Inflammatory macrophage treated with lipopolysaccharide for 4 hours (primary cell): ENCODE results near the gene CPNE1.

ENCODE experiments used
- DNase-seq: peaks from one replicate; pipeline ENCODE4 v3.0.0-alpha.2; 2020

The CPNE1 gene

DNA sequence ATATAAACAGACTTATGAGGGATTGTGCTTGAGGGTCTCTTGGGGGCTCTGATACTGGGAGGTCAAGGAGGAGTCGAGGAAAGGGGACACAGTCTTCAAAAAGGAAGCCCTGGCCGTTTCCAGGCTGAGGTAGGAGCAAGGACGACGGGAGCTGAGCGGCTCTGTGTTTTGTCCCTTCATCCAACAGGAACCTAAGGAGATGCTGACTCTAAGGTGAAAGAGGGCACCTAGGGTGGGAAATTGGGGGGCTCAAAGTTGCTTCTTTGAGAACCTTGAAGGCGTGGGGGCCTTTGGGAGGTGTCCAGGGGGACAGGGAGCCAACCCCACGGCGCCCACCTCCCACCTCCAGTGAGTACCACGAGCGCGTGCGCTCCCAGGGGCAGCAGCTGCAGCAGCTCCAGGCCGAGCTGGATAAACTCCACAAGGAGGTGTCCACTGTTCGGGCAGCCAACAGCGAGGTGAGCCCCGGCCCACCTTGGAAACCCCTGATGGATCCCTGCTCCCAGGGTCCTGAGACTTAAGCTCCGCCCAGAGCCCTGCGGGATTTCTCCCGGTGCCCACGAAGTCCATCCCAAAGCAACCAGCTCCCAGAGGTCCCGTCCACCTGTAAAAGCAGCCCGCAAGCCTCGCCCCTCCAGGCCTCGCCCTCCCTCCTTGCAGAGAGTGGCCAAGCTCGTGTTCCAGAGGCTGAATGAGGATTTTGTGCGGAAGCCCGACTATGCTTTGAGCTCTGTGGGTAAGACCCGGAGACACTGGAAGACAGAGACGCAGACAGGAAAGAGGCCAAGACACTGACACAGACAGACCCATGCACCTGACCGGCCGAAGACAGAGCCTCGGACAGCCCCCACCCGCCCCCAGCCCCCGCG lies 46.2 kb downstream of the CPNE1 start:
- DNase-seq = no peak

DNA sequence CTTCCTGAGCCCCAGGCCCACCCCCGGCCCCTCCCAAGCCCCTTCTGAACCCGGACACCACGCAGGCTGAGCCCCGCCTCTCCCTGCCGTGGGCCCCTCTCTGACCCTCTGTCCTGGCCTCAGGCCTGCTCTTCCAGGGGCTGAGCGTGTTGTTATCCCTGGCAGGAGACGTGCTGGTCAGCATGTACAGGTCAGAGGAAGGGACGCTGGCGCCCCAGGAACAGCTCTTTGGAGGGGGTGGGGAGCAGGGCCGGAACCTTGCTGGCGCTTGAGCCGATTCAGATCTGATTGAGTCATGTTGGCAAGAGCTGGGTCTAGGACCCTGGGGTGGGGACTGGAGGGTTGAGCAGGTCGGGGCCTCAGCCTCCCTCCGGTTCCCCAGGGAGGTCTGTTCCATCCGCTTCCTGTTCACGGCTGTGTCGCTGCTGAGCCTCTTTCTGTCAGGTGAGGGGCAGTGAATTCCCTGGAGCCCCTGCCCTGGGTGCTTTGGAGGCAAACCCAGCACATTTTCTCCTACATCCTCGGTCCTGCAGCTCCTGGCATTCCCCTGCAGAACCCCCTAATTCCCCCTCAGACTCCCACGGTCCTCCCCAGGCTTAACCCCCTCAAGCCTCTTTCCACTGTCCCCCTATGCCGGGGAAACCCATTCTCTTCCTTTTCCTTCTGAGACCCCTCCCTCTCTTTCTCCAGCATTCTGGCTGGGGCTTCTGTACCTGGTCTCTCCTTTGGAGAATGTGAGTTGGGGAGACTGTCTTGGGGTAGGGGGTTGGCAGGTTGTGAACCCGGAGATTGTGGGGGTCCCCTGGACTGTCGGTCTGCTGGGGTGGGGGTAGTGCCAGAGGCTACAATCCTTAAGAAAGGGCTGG lies 47.1 kb downstream of the CPNE1 start:
- DNase-seq = no peak

DNA sequence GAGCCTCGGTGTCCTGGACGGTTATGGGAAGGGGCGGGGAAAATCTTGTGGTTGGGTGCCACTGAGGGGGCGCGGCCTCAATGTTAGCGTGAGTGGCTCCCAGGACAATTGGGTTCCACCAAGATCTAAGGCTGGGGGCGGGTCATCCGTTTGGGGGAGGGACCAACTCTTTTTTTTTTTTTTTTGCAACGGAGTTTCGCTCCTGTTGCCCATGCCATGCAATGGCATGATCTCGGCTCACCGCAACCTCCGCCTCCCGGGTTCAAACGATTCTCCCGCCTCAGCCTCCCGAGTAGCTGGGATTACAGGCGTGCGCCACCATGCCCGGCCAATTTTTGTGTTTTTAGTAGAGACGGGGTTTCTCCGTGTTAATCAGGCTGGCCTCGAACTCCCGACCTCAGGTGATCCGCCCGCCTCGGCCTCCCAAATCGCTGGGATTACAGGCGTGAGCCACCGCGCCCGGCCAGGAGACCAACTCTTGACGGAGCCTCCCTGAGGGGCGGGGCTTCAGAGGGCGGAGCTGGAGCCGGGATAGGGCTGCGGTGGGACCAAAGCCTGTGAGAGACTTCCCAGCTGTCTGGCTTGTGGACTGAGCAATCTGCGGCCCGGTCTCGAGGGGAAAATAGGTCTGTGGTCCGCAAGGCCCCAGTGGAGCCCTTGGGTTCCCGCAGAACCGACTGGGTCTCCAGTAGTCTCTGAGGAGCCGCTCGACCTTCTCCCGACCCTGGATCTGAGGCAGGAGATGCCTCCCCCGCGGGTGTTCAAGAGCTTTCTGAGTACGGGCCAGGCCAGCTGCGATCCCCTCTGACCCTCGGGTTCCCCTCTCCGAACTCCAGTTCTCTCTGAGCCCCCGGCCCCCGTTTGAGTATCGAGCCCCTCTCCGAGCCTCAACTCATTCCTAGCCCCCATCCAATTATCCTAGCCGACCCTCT lies 48.0 kb downstream of the CPNE1 start:
- peak; percentile 78 for DNase-seq

DNA sequence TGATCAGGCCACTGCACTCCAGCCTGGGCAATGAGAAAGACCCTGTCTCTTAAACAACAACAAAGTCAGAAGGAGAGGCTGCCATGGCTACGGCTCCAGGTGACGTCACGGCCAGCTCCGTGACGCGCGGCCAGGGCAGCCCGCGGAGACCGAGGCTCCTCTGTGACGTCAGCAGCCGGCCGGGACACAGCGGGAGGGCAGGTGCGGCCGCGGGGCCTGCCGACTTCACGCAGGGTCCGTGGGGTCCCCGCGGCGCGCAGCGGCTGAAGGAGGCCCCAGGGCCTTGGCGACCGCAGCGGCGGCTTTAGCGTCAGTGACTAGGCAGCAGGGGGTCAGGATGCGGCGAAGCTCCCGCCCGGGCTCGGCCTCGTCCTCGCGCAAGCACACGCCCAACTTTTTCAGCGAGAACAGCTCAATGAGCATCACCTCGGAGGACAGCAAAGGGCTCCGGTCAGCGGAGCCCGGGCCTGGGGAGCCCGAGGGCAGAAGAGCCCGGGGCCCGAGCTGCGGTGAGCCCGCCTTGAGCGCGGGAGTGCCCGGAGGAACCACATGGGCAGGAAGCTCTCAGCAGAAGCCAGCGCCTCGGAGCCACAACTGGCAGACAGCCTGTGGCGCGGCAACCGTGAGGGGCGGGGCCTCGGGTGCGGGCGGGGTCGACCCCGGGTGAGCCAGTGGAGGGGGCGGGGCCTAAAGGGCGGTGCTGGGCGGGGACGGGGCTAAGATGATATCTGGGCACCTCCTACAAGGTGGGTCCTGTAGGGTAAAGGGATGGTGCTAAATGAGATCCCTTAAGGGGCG lies 48.8 kb downstream of the CPNE1 start, which contains the start of gene SPAG4:
SPAG4 (plus strand) TSS at position 163 of the 798 bp plus-strand sequence; CDS start at position 338, 175 bp downstream.
- peak; percentile 100 for DNase-seq

DNA sequence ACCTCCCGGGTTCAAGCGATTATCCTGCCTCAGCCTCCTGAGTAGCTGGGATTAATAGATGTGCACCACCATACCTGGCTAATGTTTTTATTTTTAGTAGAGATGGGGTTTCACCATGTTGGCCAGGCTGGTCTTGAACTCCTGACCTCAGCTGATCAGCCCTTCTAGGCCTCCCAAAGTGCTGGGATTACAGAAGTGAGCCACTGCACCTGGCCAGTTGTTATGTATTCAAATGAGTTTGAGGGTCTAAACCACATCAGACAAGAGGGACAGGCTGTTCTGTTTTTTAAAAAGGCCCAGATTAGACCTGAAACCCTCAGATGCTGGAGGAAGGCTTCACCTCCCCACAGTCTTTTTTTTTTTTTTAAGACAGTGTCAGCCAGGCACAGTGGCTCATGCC lies 53.2 kb downstream of the CPNE1 start:
- DNase-seq = no peak

DNA sequence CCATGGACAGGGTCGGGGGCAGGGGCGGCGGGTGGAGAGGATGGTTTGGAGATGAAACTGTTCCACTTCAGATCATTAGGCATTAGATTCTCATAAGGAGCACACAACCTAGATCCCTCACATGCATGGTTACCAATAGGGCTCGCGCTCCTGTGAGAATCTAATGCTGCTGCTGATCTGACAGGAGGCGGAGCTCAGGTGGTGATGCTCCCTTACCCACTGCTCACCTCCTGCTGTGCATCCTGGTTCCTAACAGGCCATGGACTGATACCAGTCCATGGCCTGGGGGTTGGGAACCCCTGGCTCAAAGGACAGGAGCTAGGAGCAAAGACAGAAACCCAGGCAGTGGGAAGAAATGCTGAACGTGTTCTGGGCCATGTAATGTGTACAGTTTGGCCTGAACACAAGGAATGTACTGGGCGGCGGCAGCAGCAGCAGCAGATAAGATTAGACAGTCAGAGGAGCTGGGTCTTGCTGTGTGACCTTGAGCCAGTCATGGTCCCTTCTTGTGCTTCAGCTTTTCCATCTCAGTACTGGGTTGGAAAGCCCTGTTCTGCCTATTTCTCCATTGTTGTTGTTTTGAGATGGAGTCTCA lies 53.8 kb downstream of the CPNE1 start:
- DNase-seq = no peak

DNA sequence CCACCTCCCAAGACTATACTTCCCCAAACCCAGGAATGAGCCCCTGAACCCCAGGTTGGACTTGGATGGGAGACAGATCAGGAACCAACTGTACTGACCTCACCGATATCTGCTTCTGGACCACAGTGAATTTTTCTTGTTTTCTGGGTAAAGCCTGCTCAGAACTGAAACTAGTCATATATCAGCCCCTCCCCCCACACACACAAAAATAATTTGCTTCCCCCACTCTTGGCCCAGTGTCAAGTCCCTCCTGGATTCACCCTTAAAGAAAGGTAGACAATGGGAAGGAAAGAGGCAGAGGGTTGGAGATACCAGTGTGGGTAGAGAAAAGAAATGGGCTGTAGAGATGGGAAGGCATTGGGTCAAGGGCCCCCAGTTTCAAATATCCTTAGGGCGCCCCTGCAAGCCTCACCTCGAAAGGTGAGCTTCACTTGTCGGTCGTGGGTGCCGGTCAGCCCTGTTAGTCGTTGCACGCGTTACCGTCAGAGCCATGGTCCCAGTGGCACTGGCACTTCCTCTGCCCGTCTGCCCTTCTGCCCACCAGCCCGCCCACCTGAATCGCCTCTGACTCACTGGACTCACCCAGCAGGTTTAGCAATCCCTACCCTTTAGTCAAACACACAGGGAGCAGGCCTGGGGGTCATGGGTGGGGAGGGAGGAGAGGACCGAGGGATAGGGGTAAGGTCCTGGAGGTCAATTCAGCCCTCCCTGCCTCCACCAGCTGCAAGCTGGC lies 57.5 kb downstream of the CPNE1 start:
- DNase-seq = peak; percentile 63

DNA sequence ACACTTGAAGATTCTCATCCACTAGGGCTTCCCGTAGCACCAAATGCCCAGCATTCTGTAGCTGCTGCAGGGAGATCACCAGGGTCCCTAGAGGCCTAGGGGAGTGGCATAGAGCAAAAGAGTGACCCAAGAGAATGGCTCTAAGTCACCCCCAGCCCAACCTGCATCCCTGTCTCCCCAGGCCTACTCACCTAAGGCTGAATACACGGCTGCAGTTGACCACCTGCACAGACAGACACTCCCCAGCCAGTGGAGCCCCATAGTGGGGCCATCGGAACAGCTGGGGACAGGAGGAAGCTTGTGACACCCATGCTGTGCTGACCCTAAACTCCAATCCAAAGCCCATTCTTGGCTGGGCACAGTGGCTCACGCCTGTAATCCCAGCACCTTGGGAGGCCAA lies 58.6 kb downstream of the CPNE1 start:
- DNase-seq = no peak

DNA sequence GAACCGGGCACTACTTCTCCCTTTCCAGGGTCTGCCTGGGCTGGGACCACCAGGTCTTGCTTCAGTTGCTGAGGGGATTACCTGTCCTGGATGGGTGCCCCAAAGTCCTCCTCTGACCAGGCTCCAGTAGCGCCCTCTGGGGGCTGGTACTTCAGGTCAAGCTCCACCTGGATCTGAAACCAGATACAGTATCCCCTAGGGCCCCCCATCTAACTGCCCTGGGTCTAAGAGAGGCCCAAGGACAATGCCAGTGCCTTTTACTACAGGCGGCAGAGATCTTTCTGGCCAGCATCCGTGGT lies 60.3 kb downstream of the CPNE1 start:
- peak; percentile 19 for DNase-seq

DNA sequence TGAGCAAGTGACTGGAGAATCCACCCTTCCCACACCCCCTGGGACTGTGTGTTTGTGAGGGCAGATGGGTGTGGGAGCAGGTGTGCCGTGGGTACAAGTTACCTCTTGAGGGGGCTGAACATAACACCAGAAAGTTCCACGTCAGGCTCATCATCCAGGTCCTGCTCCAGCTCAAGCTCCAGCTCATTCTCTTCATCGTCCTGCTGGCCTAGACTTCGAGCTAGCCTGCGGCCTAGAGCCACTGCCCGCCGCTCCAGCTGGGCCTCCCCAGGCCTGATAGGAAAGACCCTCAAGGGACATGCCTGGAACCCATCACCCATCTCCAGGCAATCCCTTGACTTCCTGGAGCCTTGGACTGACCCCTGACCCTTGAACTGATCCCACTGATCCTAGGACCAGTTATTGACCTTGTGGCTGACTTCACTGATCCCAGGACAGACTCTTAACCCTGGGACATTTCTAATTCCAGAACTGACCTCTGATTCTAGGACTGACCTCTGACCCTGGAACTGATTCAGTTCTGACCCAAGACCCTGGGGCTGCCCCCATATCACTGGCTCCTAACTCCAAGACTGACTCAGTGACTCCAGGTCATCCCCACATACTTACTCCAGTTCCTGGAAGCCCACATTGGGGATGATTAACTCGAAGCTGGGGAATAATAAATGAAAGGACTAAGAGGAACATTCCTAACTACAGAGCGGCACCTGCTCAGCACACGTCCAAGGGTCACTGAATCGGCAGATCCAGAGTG lies 60.8 kb downstream of the CPNE1 start:
- no peak for DNase-seq

DNA sequence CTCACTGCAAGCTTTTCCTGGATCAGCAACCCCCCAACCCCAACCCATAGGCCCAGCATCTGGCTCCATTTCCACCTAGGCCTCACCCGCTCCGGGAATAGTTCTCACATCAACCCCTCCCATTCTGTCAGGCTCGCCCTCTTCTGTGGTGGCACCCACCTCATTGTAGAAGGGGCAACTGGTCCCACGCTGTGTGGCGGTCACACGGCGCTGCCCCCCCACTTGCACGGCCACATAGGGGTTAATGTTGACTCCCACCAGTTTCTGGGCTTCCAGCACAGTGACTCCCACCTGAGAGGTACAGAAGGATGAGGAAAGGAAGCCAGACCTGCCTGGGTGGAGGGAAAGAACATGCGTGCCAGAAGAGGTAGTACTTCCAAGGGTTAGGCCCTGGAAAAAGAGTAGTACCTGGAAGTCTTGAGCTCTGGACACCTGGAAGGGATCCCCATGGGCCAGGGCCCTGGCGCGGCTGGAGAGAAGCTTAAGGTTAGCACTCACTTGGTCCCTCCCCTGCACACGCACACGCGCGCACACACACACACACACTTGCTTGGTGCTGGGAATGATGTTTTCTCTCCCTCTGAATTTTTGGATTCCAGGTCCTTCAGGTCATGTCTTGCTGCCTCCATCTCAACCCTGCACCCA lies 61.7 kb downstream of the CPNE1 start:
- DNase-seq = no peak

DNA sequence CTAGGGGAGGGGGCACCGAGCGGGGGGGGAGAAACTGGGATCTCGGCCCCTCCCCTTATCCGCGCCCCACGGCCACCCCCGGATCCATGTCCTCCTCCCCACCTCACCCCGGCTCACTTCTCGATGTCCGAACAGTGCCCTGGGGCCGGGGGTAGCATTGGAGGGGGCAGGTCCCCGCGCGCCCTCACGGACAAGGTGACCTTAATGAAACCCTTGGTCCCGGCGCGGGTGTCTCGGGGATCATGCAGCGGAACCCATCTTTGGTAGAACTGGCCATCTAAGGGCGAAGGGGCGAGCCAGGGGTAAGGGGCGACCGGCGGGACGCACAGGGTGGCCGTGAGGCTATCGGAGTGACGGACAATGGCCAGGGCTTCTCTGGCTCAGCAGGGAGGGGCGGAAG lies 62.7 kb downstream of the CPNE1 start:
- no peak for DNase-seq

DNA sequence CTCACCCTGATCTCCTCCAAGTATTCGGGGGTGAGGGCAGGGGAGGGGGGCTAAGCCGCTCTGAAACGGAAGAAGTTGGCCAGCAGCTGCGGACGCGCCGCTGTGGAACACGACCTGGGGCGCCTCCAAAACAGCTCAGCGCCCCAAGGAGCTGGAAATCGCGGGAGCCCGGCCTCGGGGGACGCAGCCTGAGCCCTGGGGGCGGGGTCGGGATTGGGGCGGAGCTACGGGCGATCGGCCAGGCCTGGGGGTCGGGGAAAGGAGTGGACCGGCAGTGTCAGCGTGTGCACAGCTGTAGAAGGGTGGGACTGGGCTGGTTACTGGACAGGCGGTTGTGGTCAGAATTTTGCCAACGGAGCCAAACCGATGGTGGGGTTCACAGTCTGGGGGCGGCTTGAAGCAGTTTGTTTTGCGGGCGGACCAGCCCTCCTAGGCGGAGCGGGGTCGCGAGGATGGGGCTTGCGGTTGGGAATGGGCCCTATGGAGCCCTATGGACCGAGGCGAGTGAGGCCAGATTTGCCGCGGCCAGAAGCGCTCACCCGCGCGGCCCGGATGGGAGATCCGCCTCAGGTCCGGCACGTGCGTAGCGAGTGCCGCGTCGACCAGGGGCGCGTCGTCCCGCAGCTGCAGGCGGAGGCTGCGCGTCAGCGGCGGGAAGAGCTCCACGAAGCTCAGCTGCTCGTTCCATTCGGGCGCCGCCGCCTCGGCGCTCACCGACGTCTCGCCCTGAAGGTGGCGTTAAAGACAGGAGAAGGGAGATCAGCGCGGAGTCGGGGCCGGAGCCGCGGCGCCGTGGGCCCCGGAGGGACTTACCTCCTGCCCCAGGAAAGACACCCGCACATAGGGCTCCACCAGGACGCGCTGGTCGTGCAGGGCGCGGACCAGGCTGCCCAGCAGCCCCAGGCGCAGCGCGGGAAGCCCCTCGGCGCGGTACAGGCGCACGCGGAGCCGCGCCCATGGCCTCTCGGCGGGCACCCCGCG lies 63.4 kb downstream of the CPNE1 start:
- peak; percentile 75 for DNase-seq

DNA sequence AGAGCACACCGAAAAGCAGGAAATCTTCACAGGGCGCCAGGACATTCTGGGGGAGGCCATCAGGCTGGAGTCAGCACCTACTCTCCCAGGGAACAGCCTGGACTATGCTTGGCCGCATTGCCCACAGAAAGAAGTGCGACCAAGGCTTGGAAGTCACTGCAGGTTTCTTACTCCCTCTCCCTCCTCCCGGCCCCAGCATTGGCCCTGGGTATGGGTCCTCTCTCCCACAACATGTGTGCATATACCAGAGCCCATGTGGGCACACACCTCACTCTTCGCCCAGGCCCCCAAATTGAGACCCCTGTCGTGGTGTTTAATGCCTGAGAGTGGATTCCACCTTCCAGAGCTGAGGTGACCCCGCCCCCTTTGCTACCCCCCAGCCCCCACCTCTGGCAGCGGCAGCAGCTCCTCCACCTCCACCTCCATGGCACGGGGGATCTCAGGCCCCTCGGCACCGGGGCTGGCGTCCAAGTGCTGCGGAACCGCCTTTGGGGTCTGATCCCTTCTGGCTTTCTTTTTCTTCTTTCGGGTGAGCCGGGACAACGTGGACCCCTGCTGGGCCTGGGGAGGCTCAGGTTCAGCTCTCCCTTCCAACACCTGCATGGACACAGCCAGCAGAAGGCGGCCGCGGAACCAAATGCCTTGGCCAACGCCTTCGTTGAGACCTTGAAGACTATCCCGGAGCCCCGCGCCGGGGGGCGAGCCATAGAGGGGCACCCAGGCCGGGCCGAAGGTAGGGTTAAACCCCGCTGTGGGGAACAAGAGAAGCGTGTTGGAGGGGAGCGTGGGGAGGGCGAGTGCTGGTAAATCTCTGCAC lies 64.3 kb downstream of the CPNE1 start:
- DNase-seq = no peak

DNA sequence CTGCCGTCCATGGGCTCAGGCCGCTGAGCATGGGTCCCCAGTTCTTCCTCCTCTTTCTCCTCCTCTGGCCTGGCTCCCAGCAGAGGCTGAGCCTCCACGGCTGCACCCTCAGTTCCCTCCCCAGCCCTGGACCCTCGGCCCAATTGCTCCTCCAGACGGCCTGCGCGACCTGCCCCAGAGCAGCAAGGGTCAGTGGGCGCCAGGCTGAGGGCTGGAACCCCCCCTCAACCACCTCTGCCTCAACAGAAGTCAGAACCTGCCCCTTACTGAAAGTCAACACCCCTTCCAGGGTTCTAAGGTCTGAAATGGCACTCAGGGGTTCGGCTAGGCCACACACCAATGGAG lies 65.0 kb downstream of the CPNE1 start:
- no peak for DNase-seq

DNA sequence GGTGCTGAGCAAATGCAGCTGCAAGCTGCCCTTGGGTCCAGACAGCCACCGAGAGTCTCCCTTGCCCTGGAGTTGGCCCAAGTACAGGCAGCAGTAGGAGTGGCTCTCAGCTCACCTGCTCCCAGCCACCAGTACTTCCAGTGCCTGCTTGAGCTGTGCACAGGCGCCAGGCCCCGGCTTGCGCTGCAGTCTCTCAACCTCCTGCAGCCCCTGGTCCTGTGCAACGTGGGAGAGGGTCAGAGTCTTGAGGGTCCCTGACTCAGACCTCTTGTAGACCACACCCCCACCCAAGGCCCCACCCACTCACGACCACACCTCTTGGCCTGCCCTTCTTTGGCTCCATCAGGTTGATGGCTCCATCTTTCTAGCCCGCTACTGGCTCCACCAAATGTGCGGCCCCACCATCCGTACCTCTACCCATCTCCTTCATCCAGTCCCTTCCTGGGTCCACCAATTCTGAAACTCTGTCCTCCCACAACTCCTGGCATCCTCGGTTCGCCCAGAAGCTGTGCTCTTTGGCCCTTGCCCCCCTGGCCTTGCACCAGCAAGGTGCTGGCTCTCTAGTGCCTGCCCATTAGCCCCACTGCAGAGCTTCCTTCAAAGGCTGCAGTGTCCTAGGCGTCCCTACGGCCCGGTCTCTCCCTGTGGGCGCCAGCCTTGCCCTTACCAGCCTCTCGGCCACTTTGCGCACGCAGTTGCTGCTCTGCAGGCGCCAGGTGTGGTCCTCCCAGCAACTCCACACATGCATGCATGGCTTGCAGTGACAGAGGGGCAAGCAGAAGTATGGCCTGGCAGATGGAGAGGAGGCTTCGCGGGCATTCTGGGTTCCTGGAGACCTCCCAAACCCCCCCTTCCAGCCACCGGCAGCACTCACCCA lies 65.6 kb downstream of the CPNE1 start:
- no peak for DNase-seq

DNA sequence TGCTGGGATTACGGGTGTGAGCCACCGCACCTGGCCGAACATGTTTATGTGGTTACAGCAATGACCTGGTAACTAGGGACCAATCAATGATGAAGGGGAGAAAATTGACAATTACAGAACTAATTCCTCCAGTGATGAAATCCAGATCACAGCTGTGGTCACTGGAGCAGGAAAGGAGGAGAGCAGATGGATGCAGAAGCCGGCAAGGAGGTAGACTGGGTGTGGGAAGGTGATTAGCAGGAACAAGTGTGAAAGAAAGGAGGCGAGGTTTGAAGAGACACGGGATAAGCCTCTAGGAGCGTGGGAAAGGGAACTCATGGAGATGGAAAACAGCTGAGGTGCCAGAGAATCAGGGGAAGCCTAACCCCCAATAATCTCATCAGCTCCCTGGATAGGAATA lies 66.2 kb downstream of the CPNE1 start:
- no peak for DNase-seq
